Smooth muscle cell (in vitro differentiated cells): Measurements from ENCODE around the gene MTCH2. TPM values are rescaled to one million over a fixed set of nuclear protein-coding genes. Genes with fewer than 3 reads are reported as not detected.

Experiments used
- DNase-seq: peaks from one replicate; lab custom pipeline; 2025; ENCODE audit not compliant: unreplicated experiment; lab: John Stamatoyannopoulos, UW
- H2AFZ ChIP-seq: fragments of 200-600 bp; sonication (generic); 2 replicates; pipeline ENCODE4 v1.6.0; 2016; ENCODE audit warnings: antibody characterized with exemption, low read depth, mild to moderate bottlenecking
- H3F3A ChIP-seq: fragments of 200-600 bp; sonication (generic); 2 replicates; pipeline ENCODE4 v1.6.0; 2017; ENCODE audit warnings: antibody characterized with exemption, low read depth
- H3K27ac ChIP-seq: fragments of 200-600 bp; sonication (generic); 2 replicates; pipeline ENCODE4 v1.5.1; 2016; ENCODE audit warnings: low read depth, mild to moderate bottlenecking
- H3K27me3 ChIP-seq: fragments of 200-600 bp; sonication (generic); 2 replicates; pipeline ENCODE4 v1.6.1; 2016; ENCODE audit warnings: low read depth, mild to moderate bottlenecking
- H3K36me3 ChIP-seq: fragments of 200-600 bp; sonication (generic); 2 replicates; pipeline ENCODE4 v1.5.1; 2016; ENCODE audit warnings: low read depth
- H3K4me1 ChIP-seq: fragments of 200-600 bp; sonication (generic); 2 replicates; pipeline ENCODE4 v1.5.1; 2016; ENCODE audit warnings: low read depth
- H3K4me2 ChIP-seq: fragments of 200-600 bp; sonication (generic); 2 replicates; pipeline ENCODE4 v1.6.0; 2016; ENCODE audit warnings: mild to moderate bottlenecking
- H3K4me3 ChIP-seq: fragments of 200-600 bp; sonication (generic); 2 replicates; pipeline ENCODE4 v1.5.1; 2016; ENCODE audit warnings: mild to moderate bottlenecking
- H3K79me2 ChIP-seq: fragments of 200-600 bp; sonication (generic); 2 replicates; pipeline ENCODE4 v1.6.0; 2016; ENCODE audit warnings: low read depth, mild to moderate bottlenecking
- H3K9ac ChIP-seq: fragments of 200-600 bp; sonication (generic); 2 replicates; pipeline ENCODE4 v1.6.0; 2016; ENCODE audit warnings: low read depth
- H3K9me3 ChIP-seq: fragments of 200-600 bp; sonication (generic); replicated peaks from 2 replicates; pipeline ENCODE4 v1.5.1; 2016; ENCODE audit warnings: low read depth
- H4K20me1 ChIP-seq: fragments of 200-600 bp; sonication (generic); 2 replicates; pipeline ENCODE4 v1.6.0; 2016; ENCODE audit warnings: low read depth
- WGBS: methylation state at CpG from one replicate; pipeline ENCODE4 v1.1.7; 2016; ENCODE audit warnings: low lambda C conversion rate; 5-methylcytosine and 5-hydroxymethylcytosine counted together
- polyA plus RNA-seq: library from polyadenylated mRNA; unstranded; fragments of >200 nt; fragmentation: Nextera tagmentation; extraction: Ambion mirVana; gene quantifications from 2 replicates; pipeline ENCODE4 v1.2.1, GENCODE V29; 2016
- total RNA-seq: library from RNA; depleted of rRNA; stranded (reverse); fragments of >200 nt; gene quantifications from 2 replicates; pipeline ENCODE4 v1.2.3, GENCODE V29; 2014
- TF ChIP-seq, protein P1 (sequence below): fragments of 200-600 bp; sonication (generic); IDR thresholded peaks from 2 replicates; pipeline ENCODE4 v1.5.1; 2017; ENCODE audit warnings: borderline replicate concordance, mild to moderate bottlenecking, antibody characterized with exemption; ENCODE audit not compliant: insufficient read depth, poor library complexity, severe bottlenecking

The MTCH2 gene
- total and polyA plus RNA-seq, 2 experiments from 2014 or later = 97.0 to 152 TPM

- no peak overlapping the region for H3K4me3 ChIP-seq
- H2AFZ ChIP-seq = no peak overlapping the region
- no peak for DNase-seq
- no peaks in the 10 kb centered on the region for H3K36me3 ChIP-seq
- H3K79me2 ChIP-seq = no peaks in the 10 kb centered on the region
- peaks cover 7% of the 10 kb centered on the region for H3K4me1 ChIP-seq
- WGBS = 82% methylated on average over 4 of the region's 4 CpGs
- no peak overlapping the region for H3K9ac ChIP-seq
- H3F3A ChIP-seq = no peaks in the 10 kb centered on the region
- TF ChIP-seq, protein P1, sequence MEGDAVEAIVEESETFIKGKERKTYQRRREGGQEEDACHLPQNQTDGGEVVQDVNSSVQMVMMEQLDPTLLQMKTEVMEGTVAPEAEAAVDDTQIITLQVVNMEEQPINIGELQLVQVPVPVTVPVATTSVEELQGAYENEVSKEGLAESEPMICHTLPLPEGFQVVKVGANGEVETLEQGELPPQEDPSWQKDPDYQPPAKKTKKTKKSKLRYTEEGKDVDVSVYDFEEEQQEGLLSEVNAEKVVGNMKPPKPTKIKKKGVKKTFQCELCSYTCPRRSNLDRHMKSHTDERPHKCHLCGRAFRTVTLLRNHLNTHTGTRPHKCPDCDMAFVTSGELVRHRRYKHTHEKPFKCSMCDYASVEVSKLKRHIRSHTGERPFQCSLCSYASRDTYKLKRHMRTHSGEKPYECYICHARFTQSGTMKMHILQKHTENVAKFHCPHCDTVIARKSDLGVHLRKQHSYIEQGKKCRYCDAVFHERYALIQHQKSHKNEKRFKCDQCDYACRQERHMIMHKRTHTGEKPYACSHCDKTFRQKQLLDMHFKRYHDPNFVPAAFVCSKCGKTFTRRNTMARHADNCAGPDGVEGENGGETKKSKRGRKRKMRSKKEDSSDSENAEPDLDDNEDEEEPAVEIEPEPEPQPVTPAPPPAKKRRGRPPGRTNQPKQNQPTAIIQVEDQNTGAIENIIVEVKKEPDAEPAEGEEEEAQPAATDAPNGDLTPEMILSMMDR = no peak
- H3K27ac ChIP-seq = no peak overlapping the region
- H4K20me1 ChIP-seq = no peaks in the 10 kb centered on the region
- H3K27me3 ChIP-seq = peaks cover 13% of the 10 kb centered on the region
- H3K4me2 ChIP-seq = no peak overlapping the region
- H3K9me3 ChIP-seq = no peaks in the 10 kb centered on the region
These were observed 42.5 kb downstream of the MTCH2 start for GRCh38 chr11:47599902-47600301.

DNA sequence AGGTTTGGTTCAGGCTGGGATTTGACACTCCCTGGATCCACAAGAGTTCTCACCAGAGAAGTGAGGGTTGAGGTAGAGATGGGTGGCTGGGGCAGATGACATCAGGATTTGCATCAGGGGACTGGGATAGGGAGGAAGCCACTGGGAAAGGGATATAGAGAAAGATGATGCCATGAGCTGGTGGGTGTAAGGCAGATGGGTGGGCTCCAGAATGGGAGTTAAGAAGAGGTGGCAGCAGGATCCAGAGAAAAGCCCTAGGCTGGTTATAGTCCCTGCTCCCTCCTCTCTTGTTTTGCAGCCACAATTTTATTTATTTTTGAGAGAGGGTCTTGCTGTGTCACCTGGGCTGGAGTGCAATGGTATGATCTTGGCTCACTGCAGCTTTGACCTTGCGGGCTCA lies 46.4 kb downstream of the MTCH2 start:
- DNase-seq = no peak
- Histone ChIP-seq H3K4me1 (peaks cover 15% of the 10 kb centered on the region), H4K20me1 (no peaks in the 10 kb centered on the region), H3K27me3 (peaks cover 45% of the 10 kb centered on the region), H3K36me3 (no peaks in the 10 kb centered on the region), H3K4me3 (no peak overlapping the region), H3K9ac (no peak overlapping the region), H2AFZ (no peak overlapping the region), H3F3A (no peaks in the 10 kb centered on the region), H3K79me2 (no peaks in the 10 kb centered on the region), H3K9me3 (no peaks in the 10 kb centered on the region), H3K27ac (no peak overlapping the region), H3K4me2 (no peak overlapping the region)
- 100% methylated on average over 1 of the region's 1 CpG for WGBS
- TF ChIP-seq, protein P1 = no peak

- Histone ChIP-seq H3K4me1 (peaks cover 15% of the 10 kb centered on the region), H2AFZ (no peak overlapping the region), H3K4me2 (no peak overlapping the region), H3K27me3 (peaks cover 45% of the 10 kb centered on the region), H3F3A (no peaks in the 10 kb centered on the region), H4K20me1 (no peaks in the 10 kb centered on the region), H3K4me3 (no peak overlapping the region), H3K36me3 (no peaks in the 10 kb centered on the region), H3K27ac (no peak overlapping the region), H3K9ac (no peak overlapping the region), H3K79me2 (no peaks in the 10 kb centered on the region), H3K9me3 (no peaks in the 10 kb centered on the region)
- WGBS = 71% methylated on average over 7 of the region's 7 CpGs
- no peak for DNase-seq
- TF ChIP-seq, protein P1 = no peak
These were observed 47.3 kb downstream of the MTCH2 start for GRCh38 chr11:47595029-47595428.
